Cerebellar cortex (tissue), 1 donor: ENCODE data around the gene COX20.
A peak's percentile ranks its signal among the peaks of the same experiment; 100 is the strongest.
"Not testable (repeated sequence)": the region's sequence is repeated elsewhere in the genome, so short reads cannot be mapped to it uniquely, and the experiment has no call there.

ENCODE experiments used
- DNase-seq: peaks from one replicate; pipeline ENCODE4 v3.0.0-alpha.2; 2015; ENCODE audit warnings: low spot score

The COX20 gene

DNA sequence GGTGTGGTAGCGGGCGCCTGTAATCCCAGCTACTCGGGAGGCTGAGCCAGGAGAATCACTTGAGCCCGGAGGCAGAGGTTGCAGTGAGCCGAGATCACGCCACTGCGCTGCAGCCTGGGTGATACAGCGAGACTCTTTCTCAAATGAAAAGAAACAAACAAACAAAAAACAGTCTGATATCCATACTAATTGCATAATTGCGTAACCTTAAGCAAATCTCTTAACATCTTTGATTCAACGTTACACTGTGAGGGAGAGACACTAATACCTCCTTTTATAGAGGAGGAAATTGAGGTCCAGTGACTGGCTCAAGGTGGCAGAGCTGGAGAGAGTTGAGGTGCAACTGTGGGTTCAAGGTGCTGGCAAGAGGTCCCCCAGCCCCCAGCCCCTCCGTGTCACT lies 12.6 kb upstream of the COX20 start:
- no peak for DNase-seq

DNA sequence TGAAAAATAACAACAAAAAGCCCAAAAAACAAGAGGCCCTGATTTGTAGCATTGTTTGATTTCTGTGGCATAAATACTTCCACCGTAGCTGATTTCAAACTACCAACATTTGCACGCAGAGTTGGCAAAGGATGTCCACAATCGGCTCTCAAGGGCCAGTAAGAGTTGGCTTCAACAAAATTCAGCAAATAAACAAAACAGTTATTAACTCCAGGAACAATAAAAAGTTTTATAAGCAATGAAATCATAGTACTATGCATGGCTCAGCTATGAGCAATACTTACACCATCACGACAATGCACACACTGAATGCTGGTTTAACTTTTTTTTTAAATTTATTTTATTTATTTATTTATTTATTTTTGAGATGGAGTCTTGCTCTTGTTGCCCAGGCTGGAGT lies 8.7 kb upstream of the COX20 start:
- no peak for DNase-seq

DNA sequence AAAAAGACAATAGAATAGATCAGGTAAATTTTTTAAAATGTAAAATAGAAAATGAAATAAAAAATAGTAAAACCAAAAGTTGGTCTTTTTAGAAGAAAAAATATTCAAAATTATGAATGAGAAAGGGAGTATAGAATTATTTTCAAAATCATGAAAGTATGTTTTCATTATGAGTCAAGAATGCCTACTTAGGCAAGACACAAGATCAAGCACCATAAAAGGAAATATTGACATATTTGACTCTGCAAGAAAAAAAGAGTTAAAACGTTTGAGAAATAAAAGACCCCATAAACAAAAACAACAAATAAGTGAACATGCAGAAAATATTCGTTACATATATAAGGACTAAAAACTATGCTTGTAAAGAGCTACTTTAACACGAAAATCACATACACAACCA lies 4.8 kb upstream of the COX20 start:
- DNase-seq: no peak

DNA sequence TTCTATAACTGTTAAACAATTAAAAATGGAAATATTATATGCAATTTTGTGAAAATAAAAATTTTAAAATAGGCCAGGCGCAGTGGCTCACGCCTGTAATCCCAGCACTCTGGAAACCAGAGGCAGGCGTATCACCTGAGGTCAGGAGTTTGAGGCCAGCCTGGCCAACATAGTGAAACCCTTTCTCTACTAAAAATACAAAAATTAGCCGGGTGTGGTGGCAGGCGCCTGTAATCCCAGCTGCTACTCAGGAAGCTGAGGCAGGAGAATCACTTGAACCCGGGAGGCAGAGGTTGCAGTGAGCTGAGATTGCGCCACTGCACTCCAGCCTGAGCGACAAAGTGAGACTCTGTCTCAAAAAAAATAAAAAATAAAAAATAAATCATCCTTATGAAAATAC lies 2.2 kb upstream of the COX20 start:
- DNase-seq: not testable (repeated sequence)

DNA sequence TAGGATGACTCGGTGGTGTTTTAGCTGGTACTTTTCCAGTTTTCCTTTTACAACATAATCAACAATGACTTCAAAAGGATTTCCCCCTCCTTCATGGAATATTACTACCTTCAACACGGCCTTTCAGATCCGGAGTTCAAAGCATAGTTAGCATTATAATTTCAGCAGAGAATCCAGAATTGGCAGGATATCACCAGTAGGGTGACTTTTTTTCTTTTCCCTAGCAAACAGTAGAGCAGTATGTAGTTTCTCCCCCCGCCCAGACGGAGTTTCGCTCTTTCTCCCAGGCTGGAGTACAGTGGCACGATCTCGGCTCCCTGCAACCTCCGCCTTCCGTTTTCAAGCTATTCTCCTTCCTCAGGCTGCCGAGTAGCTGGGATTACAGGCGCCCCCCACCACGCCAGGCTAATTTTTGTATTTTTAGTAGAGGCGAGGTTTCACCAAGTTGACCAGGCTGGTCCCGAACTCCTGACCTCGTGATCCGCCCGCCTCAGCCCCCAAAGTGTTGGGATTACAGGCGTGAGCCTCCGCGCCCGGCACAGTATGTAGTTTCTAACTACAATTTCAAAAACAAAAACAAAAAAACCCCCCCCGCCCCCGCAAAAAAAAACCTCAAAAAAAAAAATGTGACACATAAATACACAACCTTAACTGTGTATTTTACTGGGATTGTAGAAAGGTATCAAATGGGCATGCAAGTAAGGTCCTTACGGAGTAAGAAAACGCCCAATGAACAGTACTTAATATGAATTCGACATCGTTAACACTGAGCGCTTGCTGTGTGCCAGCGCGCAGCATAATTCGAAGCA lies 1.5 kb upstream of the COX20 start:
- DNase-seq: peak; percentile 87

DNA sequence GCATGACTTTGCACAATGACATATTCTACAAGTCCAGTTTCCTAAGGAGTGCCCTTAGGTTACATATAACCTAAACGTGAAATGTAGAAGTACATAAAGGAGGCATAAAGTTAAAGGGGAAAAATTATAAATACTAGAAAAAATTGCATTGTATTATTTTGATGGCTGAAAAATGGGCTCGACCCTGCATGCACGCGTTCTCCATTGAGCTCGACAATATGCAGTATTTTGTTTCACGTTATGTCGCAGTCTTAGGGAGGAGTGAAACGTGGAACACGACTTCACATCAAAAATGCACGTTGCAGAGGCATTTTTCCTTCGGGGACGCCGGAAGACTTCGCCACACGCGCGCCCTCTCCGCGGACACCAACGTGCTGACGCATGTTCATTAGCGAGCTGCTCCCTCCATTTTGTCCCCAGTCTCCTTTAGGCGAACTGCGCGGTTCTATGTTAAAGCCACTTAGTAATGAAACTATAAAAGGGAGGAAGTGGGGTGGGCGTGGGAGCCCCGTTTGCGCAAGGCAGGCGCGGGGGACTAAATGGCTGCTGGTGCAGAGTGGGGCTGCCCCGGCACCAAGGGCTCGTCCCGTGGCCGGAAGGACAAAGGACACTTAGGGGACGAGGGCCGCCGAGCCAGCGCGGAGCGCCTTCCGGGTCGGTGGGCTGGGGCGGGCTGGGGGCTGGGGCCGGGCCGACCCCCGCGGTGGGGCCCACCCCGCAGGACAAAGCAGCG lies 749 bp upstream of the COX20 start:
- peak; percentile 91 for DNase-seq

DNA sequence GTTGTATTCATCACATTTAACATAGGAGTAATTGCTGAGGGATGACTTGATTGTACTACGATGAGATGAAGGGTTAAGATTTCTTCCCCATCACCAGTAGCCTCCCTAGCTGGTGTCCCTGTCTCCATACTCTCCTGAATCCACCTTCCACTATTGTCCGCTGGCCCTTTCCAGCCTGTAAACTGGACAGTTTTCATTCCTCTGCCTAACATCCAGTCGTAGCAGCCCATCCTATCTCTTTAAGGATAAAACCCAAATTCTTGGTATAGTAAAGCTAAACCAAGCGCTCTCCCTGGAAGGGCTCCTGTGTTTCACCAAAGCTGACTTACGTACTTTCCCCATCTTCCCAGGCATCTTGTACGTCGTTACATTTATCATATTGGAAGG lies 670 bp downstream of the COX20 start:
- DNase-seq: peak; percentile 67

DNA sequence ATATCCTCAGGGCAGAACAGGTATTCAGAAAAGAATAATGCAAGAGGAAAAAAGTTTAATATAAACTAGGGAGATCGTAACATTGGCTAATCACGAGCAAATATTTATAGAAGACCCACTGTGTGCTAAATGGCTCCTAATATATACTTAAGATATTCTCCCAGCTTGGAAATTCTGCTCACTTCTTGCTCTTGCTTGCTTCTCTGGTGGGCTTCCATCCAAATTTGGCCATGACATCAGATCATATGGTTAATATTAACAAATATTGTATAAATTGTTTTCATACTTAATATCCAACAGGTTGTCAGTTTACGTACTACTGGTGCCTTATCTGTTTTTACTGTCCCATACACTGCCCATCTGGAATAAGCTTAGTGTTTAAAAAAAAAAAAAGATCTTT lies 1.1 kb downstream of the COX20 start:
- DNase-seq: no peak

DNA sequence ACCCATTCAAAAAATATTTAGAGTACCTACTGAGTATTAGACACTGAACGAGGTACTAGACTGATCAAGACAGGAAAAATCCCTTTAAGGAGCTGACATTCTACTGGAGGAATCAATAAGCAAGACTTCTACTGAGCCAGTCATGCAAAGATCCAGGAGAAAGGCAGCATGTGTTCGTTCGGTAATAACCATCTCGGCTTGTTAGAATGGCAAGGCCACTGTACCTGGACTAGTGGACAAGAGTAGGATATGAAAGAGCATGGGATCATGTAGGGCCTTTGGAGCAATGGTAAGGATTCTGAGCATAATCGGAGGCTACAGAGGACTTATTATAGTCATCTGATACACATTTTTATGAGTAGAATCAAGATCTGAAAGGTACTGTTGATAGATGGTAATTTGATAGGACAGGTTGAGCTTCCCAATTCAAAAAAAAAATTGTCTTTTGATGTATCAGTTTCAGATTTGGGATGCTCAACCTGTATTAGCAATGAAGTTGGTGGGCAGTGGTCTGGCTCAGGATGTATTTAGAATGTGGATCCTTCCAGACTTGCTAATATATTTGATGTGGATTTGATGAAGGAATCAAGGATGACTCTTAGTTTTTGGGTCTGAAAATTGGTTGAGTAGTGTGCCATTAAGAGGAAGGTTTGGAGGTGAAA lies 2.3 kb downstream of the COX20 start:
- peak; percentile 62 for DNase-seq

DNA sequence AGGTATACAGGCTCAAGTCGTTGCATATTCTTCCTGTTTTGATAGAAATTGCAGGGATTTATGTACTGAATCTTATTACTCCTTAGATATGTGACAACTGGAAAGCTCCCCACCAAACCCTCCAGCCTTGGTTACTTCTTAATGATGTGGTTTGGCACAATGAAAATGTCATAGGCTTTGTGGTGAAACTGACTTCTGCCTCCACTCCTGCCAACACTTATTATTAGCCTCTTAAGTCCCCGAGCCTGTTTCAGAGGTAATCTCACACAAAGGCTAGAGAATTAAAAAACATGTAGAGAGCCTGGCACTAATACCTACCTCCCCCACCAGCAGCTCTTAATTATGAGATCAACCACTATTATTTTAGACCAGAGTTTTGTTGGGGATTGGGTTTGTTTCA lies 4.2 kb downstream of the COX20 start:
- DNase-seq: no peak

DNA sequence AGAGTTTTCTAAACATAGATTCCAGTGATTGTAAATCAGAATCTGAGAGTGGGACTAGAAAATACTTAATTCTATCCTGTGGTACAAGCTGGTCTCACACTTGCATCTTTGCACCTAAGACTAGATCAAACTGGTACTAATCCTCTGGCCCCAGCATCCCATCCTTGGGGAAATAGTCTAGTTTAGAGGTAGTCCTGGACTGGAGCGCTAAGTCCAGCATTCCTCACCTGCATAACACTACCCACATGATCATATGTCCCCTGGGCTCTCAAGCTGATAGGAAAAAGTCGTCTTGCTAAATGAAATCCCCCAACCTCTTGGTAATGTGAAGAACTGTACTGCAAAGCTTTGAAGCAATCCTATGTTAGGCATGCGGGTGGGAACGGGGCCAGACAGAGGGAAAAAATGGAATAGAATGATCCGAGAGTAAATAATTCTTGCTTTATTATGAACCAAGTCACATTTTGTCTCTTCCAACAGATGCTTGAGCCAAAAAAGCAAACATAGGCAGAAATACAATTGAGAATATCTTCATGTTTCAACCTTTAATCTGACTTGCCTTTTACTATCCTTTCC lies 4.8 kb downstream of the COX20 start:
- DNase-seq: no peak

DNA sequence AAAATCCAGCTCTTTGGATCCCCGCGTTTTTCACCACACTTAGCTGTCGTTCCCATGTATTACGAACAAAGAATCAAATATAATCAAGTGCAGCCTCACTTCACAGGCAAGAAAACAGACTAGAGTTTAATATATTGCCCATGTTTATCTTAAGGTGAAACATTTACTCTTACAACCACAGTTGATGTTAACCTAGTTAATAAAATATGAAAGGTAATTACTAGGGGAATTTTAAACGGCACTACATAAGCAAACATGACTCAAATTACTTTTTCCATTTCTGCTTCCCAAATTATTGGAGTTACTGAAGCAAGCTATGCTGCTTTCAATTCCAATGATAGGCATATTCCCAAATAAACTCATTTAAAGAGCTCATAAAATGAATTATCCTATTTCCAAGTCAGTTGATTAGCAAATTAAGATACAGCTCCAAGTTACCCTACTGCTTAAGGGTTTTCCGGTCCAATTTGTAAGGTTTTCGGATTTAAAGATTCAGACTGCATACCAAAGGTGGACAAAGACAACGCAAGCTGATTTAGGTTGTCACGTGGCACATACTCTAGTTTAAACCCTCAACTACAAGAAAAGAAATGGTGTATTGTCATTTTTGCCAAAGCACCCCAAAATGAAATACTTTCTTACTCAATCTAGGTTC lies 5.9 kb downstream of the COX20 start:
- DNase-seq: no peak

DNA sequence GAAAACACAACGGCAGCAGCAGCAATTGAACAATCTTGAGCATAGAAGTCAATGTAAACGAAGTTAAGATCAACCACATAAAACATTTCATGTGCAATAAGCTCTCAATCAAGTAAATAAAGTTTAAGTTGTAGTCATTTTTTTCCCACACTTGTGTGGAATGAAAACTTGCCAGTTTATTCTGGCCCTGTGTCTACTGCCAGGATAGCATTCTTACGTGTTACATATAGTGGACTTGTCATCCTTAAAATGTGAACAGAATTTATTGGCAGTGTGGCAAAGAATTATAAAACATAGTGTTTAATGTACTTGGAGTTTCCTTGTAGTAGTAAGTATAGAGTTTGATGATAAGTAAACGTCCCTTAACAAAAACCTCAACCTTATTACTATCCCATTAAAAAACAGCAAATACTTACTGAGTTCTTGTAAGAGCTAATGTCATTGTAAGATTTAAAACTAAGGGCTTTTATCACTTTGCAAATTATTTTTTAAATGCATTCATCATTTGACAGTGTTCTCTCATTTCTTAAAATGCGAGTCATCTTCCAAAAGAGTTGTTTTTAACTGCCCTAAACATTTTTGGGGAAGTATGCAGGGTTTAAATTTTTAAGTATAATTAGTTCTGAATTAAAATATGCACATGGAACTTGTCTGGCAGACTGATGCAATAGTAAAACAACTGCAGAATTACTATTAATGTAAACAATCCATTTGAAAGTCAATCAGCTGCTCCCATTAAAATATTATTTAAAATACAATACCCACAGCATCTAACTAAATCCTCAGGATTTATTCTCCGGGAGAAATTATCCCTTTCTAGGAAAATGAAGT lies 7.9 kb downstream of the COX20 start:
- DNase-seq: no peak

DNA sequence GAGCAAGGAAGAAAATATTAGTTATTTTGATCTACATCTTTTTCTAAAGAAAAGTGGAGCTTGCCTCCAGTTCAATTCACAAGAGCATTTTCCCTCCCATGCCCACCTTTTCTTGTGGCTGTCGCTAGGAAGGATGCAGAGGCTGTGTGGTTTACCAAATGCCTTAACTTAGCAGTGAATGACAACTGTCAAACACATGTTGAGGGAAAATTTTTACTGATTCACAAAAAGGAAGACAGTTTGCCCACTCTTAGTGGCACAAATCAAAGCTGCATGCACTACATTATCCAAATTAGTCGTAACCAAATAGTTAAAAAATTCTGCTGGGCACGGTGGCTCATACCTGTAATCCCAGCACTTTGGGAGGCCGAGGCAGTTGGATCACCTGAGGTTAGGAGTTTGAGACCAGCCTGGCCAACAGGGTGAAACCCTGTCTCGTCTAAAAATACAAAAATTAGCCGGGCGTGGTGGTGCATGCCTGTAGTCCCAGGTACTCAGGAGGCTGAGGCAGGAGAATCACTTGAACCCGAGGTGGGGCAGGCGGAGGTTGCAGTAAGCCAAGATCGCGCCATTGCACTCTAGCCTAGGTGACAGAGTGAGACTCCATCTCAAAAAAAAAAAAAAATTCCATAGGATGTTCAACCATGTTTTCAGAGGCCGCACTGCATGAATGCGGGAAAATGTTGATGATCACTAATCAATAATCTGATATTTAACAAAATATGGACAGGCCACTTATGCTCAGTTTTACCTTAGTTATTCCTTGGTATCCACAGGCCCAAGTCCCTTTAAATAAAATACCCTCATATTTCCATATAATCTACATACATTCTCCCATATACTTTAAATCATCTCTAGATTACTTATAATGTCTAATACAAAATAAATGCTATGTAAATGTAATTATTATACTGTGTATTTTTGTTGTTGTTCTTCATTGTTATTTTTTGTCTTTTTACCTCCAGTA lies 9.0 kb downstream of the COX20 start:
- DNase-seq: no peak

DNA sequence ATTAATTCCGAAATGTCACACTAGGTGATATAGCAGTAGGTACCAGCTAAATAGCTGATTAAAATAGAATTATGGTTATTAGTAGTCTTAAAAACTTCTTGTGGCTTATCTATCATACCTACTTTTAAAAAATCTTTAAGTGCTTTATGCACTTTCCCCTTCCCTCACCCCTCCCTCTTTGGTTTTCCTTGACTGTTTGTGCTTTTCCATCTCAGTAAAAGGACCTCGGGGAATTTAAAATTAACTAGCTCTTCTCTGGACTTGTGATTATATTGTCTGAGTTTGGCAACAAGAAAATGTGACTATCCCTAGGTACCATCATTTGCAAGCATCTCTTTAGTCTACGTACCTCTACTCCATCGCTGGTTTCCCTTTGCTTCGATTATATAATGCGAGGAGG lies 11.2 kb downstream of the COX20 start:
- DNase-seq: no peak

DNA sequence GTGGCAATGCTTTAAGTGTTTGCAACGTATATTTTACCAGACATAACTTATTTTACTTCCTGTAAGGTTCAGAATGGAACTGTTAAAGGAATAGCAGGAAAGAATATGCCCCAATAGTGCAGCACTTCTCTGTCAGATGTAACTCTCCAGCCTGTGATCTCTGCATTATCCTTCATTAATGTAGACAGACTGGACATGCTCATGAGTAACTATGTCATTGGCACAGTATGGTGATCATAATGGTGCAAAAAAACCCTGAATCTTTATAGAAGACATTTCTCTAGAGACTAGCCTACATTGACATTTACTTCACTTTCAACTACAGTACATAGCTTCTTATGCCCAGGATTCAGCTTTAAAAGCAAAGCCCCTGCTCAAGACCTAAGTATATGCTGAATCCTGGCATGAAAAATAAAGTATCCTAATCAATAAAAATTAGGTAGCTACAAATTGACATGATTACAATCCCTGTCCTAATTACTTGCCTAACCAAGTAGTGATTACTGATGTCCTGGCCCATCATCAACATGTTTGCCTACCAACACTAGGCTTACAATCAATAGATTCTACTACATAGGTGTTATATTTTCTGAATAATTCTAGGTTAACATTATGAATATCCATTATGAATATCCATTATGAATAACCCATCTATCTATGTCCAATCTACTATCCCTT lies 13.9 kb downstream of the COX20 start:
- DNase-seq: no peak

DNA sequence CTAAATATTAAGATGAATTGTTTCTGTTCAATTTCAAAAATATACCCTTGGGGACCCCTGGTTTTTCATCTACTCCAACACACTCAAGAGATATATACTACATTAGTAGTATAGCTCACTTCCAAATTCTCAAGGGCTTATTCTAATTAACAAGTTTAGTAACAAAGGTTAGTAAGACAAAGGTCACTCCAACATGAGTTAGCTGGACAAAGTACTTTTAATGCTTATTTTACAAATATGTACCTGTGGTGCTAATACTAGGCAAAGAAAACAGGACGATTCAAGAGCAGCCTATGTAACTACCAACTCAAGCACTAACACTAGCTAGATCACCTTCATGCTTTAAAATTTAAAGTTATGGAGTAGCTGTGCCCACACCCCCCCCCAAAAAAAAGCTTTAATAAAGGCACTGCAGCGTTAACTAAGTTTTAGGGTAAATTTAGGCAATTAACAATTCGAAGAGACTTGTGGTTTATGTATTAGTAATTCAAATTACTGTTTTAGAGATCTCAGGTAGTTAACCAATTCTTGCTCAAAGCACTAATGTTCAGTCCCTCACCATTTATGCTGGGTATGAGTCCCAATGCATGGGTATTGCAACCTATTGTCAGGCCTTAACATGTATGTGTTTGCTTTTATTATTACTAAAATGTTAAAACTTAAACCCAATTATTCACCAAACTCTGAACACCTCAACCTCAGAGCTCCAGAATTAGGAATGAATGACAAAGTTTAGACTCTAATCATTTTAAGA lies 14.8 kb downstream of the COX20 start:
- DNase-seq: no peak

DNA sequence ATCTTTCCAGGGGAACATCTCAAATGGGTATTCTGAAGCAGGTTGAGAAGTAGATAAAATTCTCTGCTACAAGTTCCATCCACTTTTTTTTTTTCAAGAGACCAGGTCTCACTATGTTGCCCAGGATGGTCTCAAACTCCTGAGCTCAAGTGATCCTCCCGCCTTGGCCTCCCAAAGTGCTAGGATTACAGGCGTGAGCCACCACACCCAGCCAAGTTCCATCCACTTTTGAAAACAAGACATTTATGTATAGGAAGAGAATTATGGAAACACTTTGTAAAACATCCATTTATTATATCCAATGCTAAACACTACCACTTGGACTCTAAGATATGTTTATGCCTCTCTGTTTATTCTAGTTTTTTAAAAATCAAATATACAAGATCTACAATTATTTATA lies 15.4 kb downstream of the COX20 start:
- DNase-seq: no peak
